ENCODE data around the gene CEBPZ.
"Not testable (repeated sequence)": the region's sequence is repeated elsewhere in the genome, so short reads cannot be mapped to it uniquely, and the experiment has no call there.

GRCh38 chr2:37225129-37225528 lies 6.3 kb downstream of the CEBPZ start:
- TF ChIP-seq CTCF, POLR2A (IDR thresholded peaks at IDR 0.05): not testable (repeated sequence)

All from sigmoid colon (tissue), 3 donors.